HEK293 (cell line): ENCODE measurements around the gene CCNJL.

Experiments
- CTCF ChIA-PET: fragments of 350-600 bp; formaldehyde crosslinking; extraction: SDS; loops from one replicate; lab custom pipeline; 2021; ENCODE audit warnings: antibody characterized with exemption; lab: Yijun Ruan, JAX
- POLR2A ChIA-PET: fragments of 300-600 bp; formaldehyde crosslinking; extraction: SDS; loops from one replicate; lab custom pipeline; 2020; ENCODE audit warnings: antibody characterized with exemption, inconsistent platforms; lab: Yijun Ruan, JAX
- H3K27ac ChIP-seq: fragments of 200-500 bp; sonication (Bioruptor generic); 2 replicates; pipeline ENCODE4 v1.5.1; 2014; ENCODE audit warnings: low read depth, low read length, control low read depth, inconsistent platforms; ENCODE audit errors: extremely low read depth
- H3K36me3 ChIP-seq, 2 experiments: fragments of 200-500 bp in 1 of 2; sonication (Bioruptor generic) in 1 of 2; 1 replicate in 1 of 2; 2 replicates in 1 of 2; pipeline ENCODE4 v1.5.1; 2014 to 2017; ENCODE audit warnings: inconsistent platforms in 2 of 2, low read length in 2 of 2; ENCODE audit not compliant: control insufficient read depth in 2 of 2, insufficient read depth in 1 of 2
- H3K4me1 ChIP-seq: fragments of 200-500 bp; sonication (Bioruptor generic); 2 replicates; pipeline ENCODE4 v1.5.1; 2014; ENCODE audit warnings: mild to moderate bottlenecking, low read length, inconsistent platforms; ENCODE audit not compliant: control insufficient read depth, insufficient read depth
- H3K4me3 ChIP-seq: 2 replicates; pipeline ENCODE4 v1.5.1; 2011; ENCODE audit warnings: low read depth, mild to moderate bottlenecking, control low read depth, low read length, moderate library complexity
- H3K9me3 ChIP-seq: fragments of 200-500 bp; sonication (Bioruptor generic); 2 replicates; pipeline ENCODE4 v1.5.1; 2014; ENCODE audit warnings: low read depth, low read length, inconsistent platforms; ENCODE audit not compliant: control insufficient read depth, insufficient read depth
- EGR2 ChIP-seq: fragments of 450-650 bp; formaldehyde crosslinking; IDR thresholded peaks from 2 replicates; pipeline ENCODE4 v1.5.1; 2016; ENCODE audit warnings: low read depth, missing biosample characterization, missing genetic modification characterization
- FEZF1 ChIP-seq: fragments of 450-650 bp; formaldehyde crosslinking; IDR thresholded peaks from 2 replicates; pipeline ENCODE4 v1.5.1; 2016; ENCODE audit warnings: missing biosample characterization, missing genetic modification characterization
- SP2 ChIP-seq: fragments of 450-650 bp; formaldehyde crosslinking; IDR thresholded peaks from 2 replicates; pipeline ENCODE4 v1.5.1; 2016; ENCODE audit warnings: missing biosample characterization, missing genetic modification characterization
- ZBTB17 ChIP-seq: fragments of 450-650 bp; formaldehyde crosslinking; IDR thresholded peaks from 2 replicates; pipeline ENCODE4 v1.5.1; 2016; ENCODE audit warnings: missing biosample characterization, missing genetic modification characterization
- ZNF354C ChIP-seq: fragments of 450-650 bp; formaldehyde crosslinking; IDR thresholded peaks from 2 replicates; pipeline ENCODE4 v1.5.1; 2016; ENCODE audit warnings: missing biosample characterization, missing genetic modification characterization, low read depth, borderline replicate concordance
- ZNF629 ChIP-seq: fragments of 450-650 bp; formaldehyde crosslinking; IDR thresholded peaks from 2 replicates; pipeline ENCODE4 v1.5.1; 2017; ENCODE audit warnings: missing biosample characterization, missing genetic modification characterization
- TF ChIP-seq, protein P1 (sequence below): fragments of 450-650 bp; formaldehyde crosslinking; IDR thresholded peaks from 2 replicates; pipeline ENCODE4 v1.5.1; 2016; ENCODE audit warnings: missing biosample characterization, missing genetic modification characterization
- TF ChIP-seq, protein P2 (sequence below): fragments of 450-650 bp; formaldehyde crosslinking; IDR thresholded peaks from 2 replicates; pipeline ENCODE4; 2016; ENCODE audit warnings: missing biosample characterization, missing genetic modification characterization
- TF ChIP-seq, protein P3 (sequence below): fragments of 450-650 bp; formaldehyde crosslinking; IDR thresholded peaks from 2 replicates; pipeline ENCODE4 v1.5.1; 2016; ENCODE audit warnings: missing biosample characterization, missing genetic modification characterization

CCNJL gene

DNA sequence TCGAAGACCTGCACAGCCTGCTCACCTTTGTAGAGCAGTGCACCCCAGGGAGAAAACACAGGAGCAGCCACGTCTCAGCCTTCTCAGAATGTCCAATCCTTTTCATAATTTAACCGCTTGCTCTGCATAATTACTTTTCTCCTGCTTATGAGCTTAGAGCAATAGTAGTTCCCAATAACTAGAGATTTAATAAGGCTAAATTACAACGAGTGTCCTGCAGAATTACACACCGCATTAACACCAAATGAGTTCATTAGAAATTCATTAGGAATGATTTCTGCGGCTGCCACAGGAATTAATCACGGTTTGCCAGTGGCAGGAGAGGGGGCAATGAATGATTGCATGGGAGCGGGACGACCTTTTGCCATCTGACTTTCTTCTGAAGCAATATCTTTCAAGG lies 101.8 kb downstream of the CCNJL start:
- ChIA-PET CTCF (interaction anchor here (1.2 to 1.9 kb wide), 2 partner anchors 9 to 12 kb away, joined by 3 to 10 read pairs; no protein-coding TSS in a partner anchor), POLR2A (no interaction called here)
- Histone ChIP-seq H3K27ac (no peak overlapping the region), H3K4me3 (no peak overlapping the region), H3K9me3 (no peaks in the 10 kb centered on the region), H3K36me3 (no peaks in the 10 kb centered on the region), H3K4me1 (no peaks in the 10 kb centered on the region)
- TF ChIP-seq EGR2 (tag by site-specific recombination): no peak
- TF ChIP-seq, protein P1, sequence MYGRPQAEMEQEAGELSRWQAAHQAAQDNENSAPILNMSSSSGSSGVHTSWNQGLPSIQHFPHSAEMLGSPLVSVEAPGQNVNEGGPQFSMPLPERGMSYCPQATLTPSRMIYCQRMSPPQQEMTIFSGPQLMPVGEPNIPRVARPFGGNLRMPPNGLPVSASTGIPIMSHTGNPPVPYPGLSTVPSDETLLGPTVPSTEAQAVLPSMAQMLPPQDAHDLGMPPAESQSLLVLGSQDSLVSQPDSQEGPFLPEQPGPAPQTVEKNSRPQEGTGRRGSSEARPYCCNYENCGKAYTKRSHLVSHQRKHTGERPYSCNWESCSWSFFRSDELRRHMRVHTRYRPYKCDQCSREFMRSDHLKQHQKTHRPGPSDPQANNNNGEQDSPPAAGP (tag by site-specific recombination): no peak

DNA sequence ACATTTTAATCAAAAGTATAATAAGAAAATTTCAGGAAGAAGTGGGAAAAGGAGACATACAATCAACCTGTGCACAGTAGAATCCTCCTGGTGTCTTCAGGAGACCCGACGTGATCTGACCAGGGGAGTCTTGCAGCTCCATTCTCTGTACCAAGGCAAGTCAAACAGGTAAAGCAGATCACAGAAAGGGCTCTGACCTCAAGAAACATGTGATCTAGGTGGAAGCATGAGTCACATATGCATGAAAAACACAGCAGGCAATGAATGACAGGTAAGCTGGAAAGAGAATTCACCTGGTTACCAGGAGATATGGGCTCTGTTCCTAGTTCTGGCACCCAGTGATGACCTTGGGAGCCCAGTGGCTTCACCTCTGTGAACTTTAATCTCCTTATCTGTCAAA lies 102.4 kb downstream of the CCNJL start:
- no peak for TF ChIP-seq ZNF629
- TF ChIP-seq SP2: no peak
- TF ChIP-seq, protein P2, sequence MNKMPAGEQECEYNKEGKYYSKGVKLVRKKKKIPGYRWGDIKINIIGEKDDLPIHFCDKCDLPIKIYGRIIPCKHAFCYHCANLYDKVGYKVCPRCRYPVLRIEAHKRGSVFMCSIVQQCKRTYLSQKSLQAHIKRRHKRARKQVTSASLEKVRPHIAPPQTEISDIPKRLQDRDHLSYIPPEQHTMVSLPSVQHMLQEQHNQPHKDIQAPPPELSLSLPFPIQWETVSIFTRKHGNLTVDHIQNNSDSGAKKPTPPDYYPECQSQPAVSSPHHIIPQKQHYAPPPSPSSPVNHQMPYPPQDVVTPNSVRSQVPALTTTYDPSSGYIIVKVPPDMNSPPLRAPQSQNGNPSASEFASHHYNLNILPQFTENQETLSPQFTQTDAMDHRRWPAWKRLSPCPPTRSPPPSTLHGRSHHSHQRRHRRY (tag by site-specific recombination): no peak
- no peak for TF ChIP-seq FEZF1 (tag by site-specific recombination)
- POLR2A ChIA-PET: no interaction called here

DNA sequence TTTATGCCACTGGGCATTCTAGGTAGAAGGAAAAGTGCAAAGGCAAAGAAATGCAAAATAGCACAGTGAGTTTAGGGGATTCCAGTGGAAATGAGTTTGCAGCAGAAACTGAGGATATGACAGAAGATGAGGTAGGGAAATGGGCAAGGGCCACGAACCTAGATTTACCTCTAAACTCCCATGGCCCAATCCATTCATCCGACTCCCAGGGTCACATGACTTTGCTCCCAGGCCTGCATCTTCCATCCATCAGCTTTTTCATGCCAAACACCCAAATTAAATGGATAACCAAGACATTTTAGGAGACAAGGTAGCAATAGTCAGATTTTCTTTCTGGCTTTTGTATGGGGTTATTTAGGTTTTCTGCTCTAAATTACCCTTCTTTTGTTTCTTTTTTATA lies 105.3 kb downstream of the CCNJL start:
- ChIA-PET CTCF (interaction anchor here (0.6 kb wide), 1 partner anchor 8 kb away, joined by 3 read pairs; no protein-coding TSS in a partner anchor), POLR2A (no interaction called here)
- no peak for TF ChIP-seq ZNF354C (tag by site-specific recombination)
- TF ChIP-seq ZBTB17 (tag by site-specific recombination): peak; percentile 34; the same call in 1 of the 2 replicates
- TF ChIP-seq, protein P3, sequence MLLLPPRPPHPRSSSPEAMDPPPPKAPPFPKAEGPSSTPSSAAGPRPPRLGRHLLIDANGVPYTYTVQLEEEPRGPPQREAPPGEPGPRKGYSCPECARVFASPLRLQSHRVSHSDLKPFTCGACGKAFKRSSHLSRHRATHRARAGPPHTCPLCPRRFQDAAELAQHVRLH: no peak
- no peaks in the 10 kb centered on the region for H3K9me3 ChIP-seq
- no peak overlapping the region for H3K4me3 ChIP-seq
- no peaks in the 10 kb centered on the region for H3K36me3 ChIP-seq
- H3K4me1 ChIP-seq: no peaks in the 10 kb centered on the region
- H3K27ac ChIP-seq: no peak overlapping the region

More for the DNA sequence above, 102.4 kb downstream of the CCNJL start:
- CTCF ChIA-PET: interaction anchor here (1.2 to 1.9 kb wide), 2 partner anchors 9 to 11 kb away, joined by 3 to 10 read pairs; no protein-coding TSS in a partner anchor
- Histone ChIP-seq H3K27ac (no peak overlapping the region), H3K9me3 (no peaks in the 10 kb centered on the region), H3K36me3 (no peaks in the 10 kb centered on the region), H3K4me3 (no peak overlapping the region), H3K4me1 (no peaks in the 10 kb centered on the region)
